Measurements from ENCODE around the gene CNPY4.

CNPY4 gene

GRCh38 chr7:100091411-100092181 is 27.8 kb upstream of the CNPY4 start:
- no peak for DNase-seq (ENCODE audit: low read depth in 2 of 2)

- DNase-seq (ENCODE audit: low read depth in 2 of 2): no peak
These were observed 26.4 kb upstream of the CNPY4 start for GRCh38 chr7:100093054-100093453.

GRCh38 chr7:100093498-100093897 is 25.9 kb upstream of the CNPY4 start:
- DNase-seq (ENCODE audit: low read depth in 2 of 2): no peak

GRCh38 chr7:100093925-100094486 is 25.4 kb upstream of the CNPY4 start:
- no peak for DNase-seq (ENCODE audit: low read depth in 2 of 2)

GRCh38 chr7:100095289-100095688 is 24.1 kb upstream of the CNPY4 start:
- no peak for DNase-seq (ENCODE audit: low read depth in 2 of 2)

- DNase-seq (ENCODE audit: low read depth in 2 of 2): no peak
These were observed 23.7 kb upstream of the CNPY4 start for GRCh38 chr7:100095704-100096103.

- DNase-seq (ENCODE audit: low read depth in 2 of 2): no peak
These were observed 20.5 kb upstream of the CNPY4 start for GRCh38 chr7:100098913-100099312.

GRCh38 chr7:100099452-100099851 is 20.0 kb upstream of the CNPY4 start:
- DNase-seq (ENCODE audit: low read depth in 2 of 2): no peak

GRCh38 chr7:100100420-100101015 is 18.9 kb upstream of the CNPY4 start:
- peak; percentile 77 to 85 for DNase-seq (ENCODE audit: low read depth in 2 of 2)

GRCh38 chr7:100101016-100101862 is 18.2 kb upstream of the CNPY4 start, which contains the start of the genes AP4M1 and MCM7:
Gene AP4M1 (plus strand): TSS chr7:100101643. CDS start chr7:100101715, 72 bp downstream.
Gene MCM7 (minus strand): TSS chr7:100101397. CDS start chr7:100101294, 103 bp downstream.
- DNase-seq (ENCODE audit: low read depth in 2 of 2): peak; percentile 94 to 95

- DNase-seq (ENCODE audit: low read depth in 2 of 2): no peak
These were observed 16.2 kb upstream of the CNPY4 start for GRCh38 chr7:100102950-100103840.

GRCh38 chr7:100105534-100105933 is 13.9 kb upstream of the CNPY4 start:
- no peak for DNase-seq (ENCODE audit: low read depth in 2 of 2)

- DNase-seq (ENCODE audit: low read depth in 2 of 2): no peak
These were observed 12.8 kb upstream of the CNPY4 start for GRCh38 chr7:100106633-100107032.

GRCh38 chr7:100107125-100107737 is 12.2 kb upstream of the CNPY4 start:
- DNase-seq (ENCODE audit: low read depth in 2 of 2): no peak

- DNase-seq (ENCODE audit: low read depth in 2 of 2): no peak
These were observed 11.5 kb upstream of the CNPY4 start for GRCh38 chr7:100107890-100108289.

GRCh38 chr7:100109521-100110163 is 9.8 kb upstream of the CNPY4 start:
- no peak for DNase-seq (ENCODE audit: low read depth in 2 of 2)

- no peak for DNase-seq (ENCODE audit: low read depth in 2 of 2)
These were observed 8.3 kb upstream of the CNPY4 start for GRCh38 chr7:100111156-100111555.

- no peak for DNase-seq (ENCODE audit: low read depth in 2 of 2)
These were observed 7.5 kb upstream of the CNPY4 start for GRCh38 chr7:100111914-100112313.

GRCh38 chr7:100115026-100115425 is 4.4 kb upstream of the CNPY4 start:
- no peak for DNase-seq (ENCODE audit: low read depth in 2 of 2)

All from stimulated activated CD8-positive, alpha-beta memory T cell treated with anti-CD3 and anti-CD28 coated beads, Interleukin-7, amount 100 ng/mL, for 4 hours (primary cell).